Measurements from ENCODE around the gene PER2. TPM values are rescaled to one million over a fixed set of nuclear protein-coding genes. Genes with fewer than 3 reads are reported as not detected.
A peak's percentile ranks its signal among the peaks of the same experiment; 100 is the strongest.

Gene PER2
- total RNA-seq, 1 donor = 10.8 TPM

GRCh38 chr2:238321467-238321866 is 33.1 kb upstream of the PER2 start:
- TF ChIP-seq CTCF (IDR thresholded peaks at IDR 0.05; ENCODE audit: insufficient read depth, low read length) = no peak
- no peak for DNase-seq (ENCODE audit: low read depth)
- H3K4me3 ChIP-seq (ENCODE audit: low read depth, low read length) = peak overlapping the region; percentile 79

GRCh38 chr2:238320648-238321281 is 32.4 kb upstream of the PER2 start:
- DNase-seq (ENCODE audit: low read depth) = peak; percentile 21
- TF ChIP-seq CTCF (IDR thresholded peaks at IDR 0.05; ENCODE audit: insufficient read depth, low read length) = no peak
- H3K4me3 ChIP-seq (ENCODE audit: low read depth, low read length) = peak overlapping the region; percentile 79

- peak within 1 kb of the TSS; percentile 79 for H3K4me3 ChIP-seq (ENCODE audit: low read depth, low read length)
- no peak for TF ChIP-seq CTCF (IDR thresholded peaks at IDR 0.05; ENCODE audit: insufficient read depth, low read length)
- DNase-seq (ENCODE audit: low read depth) = peak; percentile 86
Observed at GRCh38 chr2:238320246-238320647, 31.8 kb upstream of the PER2 start, which contains the start of gene TRAF3IP1. Gene TRAF3IP1 (plus strand): TSS chr2:238320518. CDS start chr2:238320663, 145 bp downstream.

GRCh38 chr2:238315031-238315595 is 26.7 kb upstream of the PER2 start:
- no peak for TF ChIP-seq CTCF (IDR thresholded peaks at IDR 0.05; ENCODE audit: insufficient read depth, low read length)
- H3K4me3 ChIP-seq (ENCODE audit: low read depth, low read length) = no peak overlapping the region
- DNase-seq (ENCODE audit: low read depth) = no peak

- TF ChIP-seq CTCF (IDR thresholded peaks at IDR 0.05; ENCODE audit: insufficient read depth, low read length) = no peak
- no peak for DNase-seq (ENCODE audit: low read depth)
- no peak overlapping the region for H3K4me3 ChIP-seq (ENCODE audit: low read depth, low read length)
Observed at GRCh38 chr2:238314576-238314975, 26.2 kb upstream of the PER2 start.

- DNase-seq (ENCODE audit: low read depth) = no peak
- TF ChIP-seq CTCF (IDR thresholded peaks at IDR 0.05; ENCODE audit: insufficient read depth, low read length) = no peak
Observed at GRCh38 chr2:238313991-238314350, 25.6 kb upstream of the PER2 start.

More at GRCh38 chr2:238313991-238314350, 25.6 kb upstream of the PER2 start:
- H3K4me3 ChIP-seq (ENCODE audit: low read depth, low read length) = no peak overlapping the region

Measured in fibroblast of the aortic adventitia (primary cell).